ENCODE measurements around the gene YAF2. TPM values are rescaled to one million over a fixed set of nuclear protein-coding genes. Genes with fewer than 3 reads are reported as not detected.
A peak's percentile ranks its signal among the peaks of the same experiment; 100 is the strongest.

Gene YAF2
- total RNA-seq, 2 experiments from 2014 or later = 39.5 to 40.5 TPM

GRCh38 chr12:42135259-42135814 is 102.7 kb downstream of the YAF2 start:
- no peaks in the 10 kb centered on the region for H3K27me3 Mint-ChIP-seq
- H3K36me3 Mint-ChIP-seq = no peaks in the 10 kb centered on the region
- no peaks in the 10 kb centered on the region for H3K9me3 Mint-ChIP-seq
- intact Hi-C loops (cut with micrococcal nuclease) = no loop called here
- peaks cover 23% of the 10 kb centered on the region for H3K4me1 Mint-ChIP-seq (ENCODE audit: low read depth)
- ChIA-PET POLR2A (no interaction called here), CTCF (interaction anchor here (1.4 kb wide), 1 partner anchor 237 kb away, joined by 5 read pairs; no protein-coding TSS in a partner anchor)
- DNase-seq = no peak
- H3K27ac Mint-ChIP-seq = no peak overlapping the region
- no peak overlapping the region for H3K4me3 Mint-ChIP-seq

GRCh38 chr12:42130672-42131402 is 107.2 kb downstream of the YAF2 start:
- DNase-seq = no peak
- H3K4me1 Mint-ChIP-seq (ENCODE audit: low read depth) = peaks cover 38% of the 10 kb centered on the region
- H3K27ac Mint-ChIP-seq = no peak overlapping the region
- H3K27me3 Mint-ChIP-seq = no peaks in the 10 kb centered on the region
- CTCF ChIA-PET = interaction anchor here (0.5 to 1.4 kb wide), 4 partner anchors 9 to 241 kb away, joined by 3 to 10 read pairs (median 4); no protein-coding TSS in a partner anchor
- no peak overlapping the region for H3K4me3 Mint-ChIP-seq
- H3K9me3 Mint-ChIP-seq = no peaks in the 10 kb centered on the region
- intact Hi-C loops (cut with micrococcal nuclease) = no loop called here
- POLR2A ChIA-PET = no interaction called here
- no peaks in the 10 kb centered on the region for H3K36me3 Mint-ChIP-seq

GRCh38 chr12:42129595-42130204 is 108.3 kb downstream of the YAF2 start:
- Mint-ChIP-seq H3K4me1 (ENCODE audit: low read depth) (peaks cover 30% of the 10 kb centered on the region), H3K4me3 (no peak overlapping the region), H3K27ac (no peak overlapping the region), H3K9me3 (no peaks in the 10 kb centered on the region), H3K36me3 (no peaks in the 10 kb centered on the region), H3K27me3 (no peaks in the 10 kb centered on the region)
- CTCF ChIA-PET = interaction anchor here (1.4 to 1.5 kb wide), 2 partner anchors 204 to 242 kb away, joined by 3 to 10 read pairs; no protein-coding TSS in a partner anchor
- DNase-seq = no peak
- POLR2A ChIA-PET = no interaction called here
- intact Hi-C loops (cut with micrococcal nuclease) = loop anchor here (1.0 to 2.0 kb wide), 3 partner anchors 197 to 243 kb away; partner anchors contain the start of genes PPHLN1 and ZCRB1

DNA sequence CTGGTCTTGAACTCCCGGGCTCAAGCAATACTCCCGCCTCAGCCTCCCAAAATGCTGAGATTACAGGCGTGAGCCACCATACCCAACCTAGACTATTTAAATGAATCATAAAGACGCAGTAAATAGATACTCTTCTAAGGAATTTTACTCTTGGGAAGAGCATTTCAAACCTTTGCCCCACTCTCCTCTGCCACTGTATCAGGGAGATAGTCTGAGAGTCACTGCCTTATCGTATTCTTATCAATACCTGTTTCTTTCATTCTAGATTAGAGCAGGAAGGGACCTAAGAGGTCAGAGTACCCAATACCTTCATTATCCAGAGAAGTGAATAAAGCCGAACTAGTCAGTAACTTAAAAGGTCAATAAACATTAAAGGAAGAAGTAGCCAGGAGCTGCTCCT is 109.2 kb downstream of the YAF2 start:
- peaks cover 28% of the 10 kb centered on the region for H3K4me1 Mint-ChIP-seq (ENCODE audit: low read depth)

GRCh38 chr12:42128327-42128726 is 109.7 kb downstream of the YAF2 start:
- Mint-ChIP-seq H3K9me3 (no peaks in the 10 kb centered on the region), H3K27ac (no peak overlapping the region), H3K4me1 (ENCODE audit: low read depth) (peaks cover 28% of the 10 kb centered on the region), H3K4me3 (no peak overlapping the region), H3K36me3 (no peaks in the 10 kb centered on the region), H3K27me3 (no peaks in the 10 kb centered on the region)
- intact Hi-C loops (cut with micrococcal nuclease) = loop anchor here (2.0 kb wide), 1 partner anchor 198 kb away; the partner anchor contains the start of genes PPHLN1 and ZCRB1
- ChIA-PET POLR2A (no interaction called here), CTCF (interaction anchor here (0.6 to 1.5 kb wide), 4 partner anchors 25 to 1748 kb away, joined by 3 to 10 read pairs (median 3); no protein-coding TSS in a partner anchor)
- no peak for DNase-seq

More for the DNA sequence above, 109.2 kb downstream of the YAF2 start:
- intact Hi-C loops (cut with micrococcal nuclease) = loop anchor here (1.0 to 2.0 kb wide), 3 partner anchors 198 to 243 kb away; partner anchors contain the start of genes PPHLN1 and ZCRB1
- no peaks in the 10 kb centered on the region for H3K36me3 Mint-ChIP-seq
- H3K9me3 Mint-ChIP-seq = no peaks in the 10 kb centered on the region
- CTCF ChIA-PET = interaction anchor here (0.6 to 1.5 kb wide), 3 partner anchors 205 to 1747 kb away, joined by 3 to 10 read pairs (median 3); no protein-coding TSS in a partner anchor
- no peaks in the 10 kb centered on the region for H3K27me3 Mint-ChIP-seq
- no peak overlapping the region for H3K4me3 Mint-ChIP-seq
- POLR2A ChIA-PET = no interaction called here
- no peak for DNase-seq
- H3K27ac Mint-ChIP-seq = no peak overlapping the region

DNA sequence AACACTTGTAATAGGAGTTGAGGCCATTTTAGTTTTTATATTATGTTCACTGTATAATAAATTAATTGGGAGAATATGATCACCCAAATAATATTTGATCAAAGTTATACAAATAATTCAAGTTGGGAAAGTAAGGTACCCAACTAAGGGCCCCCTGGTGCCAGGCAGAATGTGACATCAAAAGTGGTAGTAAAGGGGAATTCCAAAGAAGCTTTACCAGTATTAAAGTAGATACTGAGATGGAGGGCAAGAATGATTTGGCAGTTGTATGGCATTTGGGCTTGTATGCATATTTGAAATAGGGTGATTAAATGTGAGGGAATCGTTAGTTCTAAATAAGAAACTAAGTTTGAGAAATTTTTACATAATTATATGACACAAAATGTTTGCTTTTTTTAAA is 111.1 kb downstream of the YAF2 start:
- Mint-ChIP-seq H3K4me1 (ENCODE audit: low read depth) (peaks cover 28% of the 10 kb centered on the region), H3K4me3 (no peak overlapping the region), H3K27ac (peak overlapping the region; percentile 30), H3K36me3 (no peaks in the 10 kb centered on the region), H3K9me3 (no peaks in the 10 kb centered on the region), H3K27me3 (no peaks in the 10 kb centered on the region)
- ChIA-PET POLR2A (no interaction called here), CTCF (no interaction called here)
- no peak for DNase-seq
- intact Hi-C loops (cut with micrococcal nuclease) = no loop called here

- no peak for DNase-seq
- Mint-ChIP-seq H3K4me3 (no peak overlapping the region), H3K27ac (no peak overlapping the region), H3K4me1 (ENCODE audit: low read depth) (peaks cover 20% of the 10 kb centered on the region), H3K27me3 (no peaks in the 10 kb centered on the region), H3K36me3 (no peaks in the 10 kb centered on the region), H3K9me3 (no peaks in the 10 kb centered on the region)
- CTCF ChIA-PET = interaction anchor here (0.6 to 1.3 kb wide), 3 partner anchors 101 to 233 kb away, joined by 3 to 5 read pairs (median 4); no protein-coding TSS in a partner anchor
- intact Hi-C loops (cut with micrococcal nuclease) = no loop called here
- POLR2A ChIA-PET = no interaction called here
Measured at GRCh38 chr12:42125388-42125767, 112.7 kb downstream of the YAF2 start.

DNA sequence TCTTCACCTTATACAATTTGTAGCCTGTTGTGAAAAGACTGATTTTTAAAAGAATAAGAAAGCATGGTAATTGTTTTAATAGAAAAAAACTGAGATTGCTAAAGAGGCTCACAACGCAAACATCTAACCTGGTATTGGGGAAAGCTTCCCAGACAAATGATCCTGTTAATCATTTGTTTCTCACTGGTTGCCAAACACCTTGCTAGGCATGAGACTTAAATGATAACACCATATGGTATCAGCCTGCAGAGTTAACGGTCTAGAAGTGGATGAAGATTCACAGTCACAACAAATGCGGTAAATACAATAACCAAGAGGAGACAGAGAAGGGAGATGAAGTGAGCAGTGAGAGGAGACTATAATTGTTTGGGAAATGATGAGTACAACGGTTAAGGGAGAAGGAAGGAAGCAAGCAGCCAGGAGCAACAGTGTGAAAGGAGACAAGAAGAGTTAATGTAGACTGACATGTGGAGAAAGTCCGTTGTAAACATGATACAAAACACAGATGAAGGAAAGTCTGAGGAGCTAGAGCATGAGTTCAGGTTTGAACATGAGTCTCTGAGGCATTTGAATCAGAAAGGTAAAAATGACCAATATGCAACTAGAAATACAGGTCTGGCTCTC is 113.2 kb downstream of the YAF2 start:
- Mint-ChIP-seq H3K27me3 (no peaks in the 10 kb centered on the region), H3K36me3 (peaks cover under 1% of the 10 kb centered on the region), H3K4me1 (ENCODE audit: low read depth) (peaks cover 22% of the 10 kb centered on the region), H3K4me3 (no peak overlapping the region), H3K9me3 (no peaks in the 10 kb centered on the region), H3K27ac (no peak overlapping the region)
- DNase-seq = no peak
- CTCF ChIA-PET = interaction anchor here (1.1 to 1.3 kb wide), 2 partner anchors 101 to 207 kb away, joined by 3 to 4 read pairs; no protein-coding TSS in a partner anchor
- intact Hi-C loops (cut with micrococcal nuclease) = no loop called here
- POLR2A ChIA-PET = no interaction called here

- Mint-ChIP-seq H3K27me3 (no peaks in the 10 kb centered on the region), H3K36me3 (peaks cover 28% of the 10 kb centered on the region), H3K4me3 (no peak overlapping the region), H3K9me3 (peaks cover 2% of the 10 kb centered on the region), H3K4me1 (ENCODE audit: low read depth) (peaks cover 17% of the 10 kb centered on the region), H3K27ac (no peak overlapping the region)
- CTCF ChIA-PET = interaction anchor here (0.6 kb wide), 1 partner anchor 923 kb away, joined by 3 read pairs; no protein-coding TSS in a partner anchor
- DNase-seq = peak; percentile 21
- intact Hi-C loops (cut with micrococcal nuclease) = no loop called here
- POLR2A ChIA-PET = no interaction called here
Measured at GRCh38 chr12:42119085-42119633, 118.9 kb downstream of the YAF2 start.

GRCh38 chr12:42118136-42118879 is 119.7 kb downstream of the YAF2 start:
- no peaks in the 10 kb centered on the region for H3K27me3 Mint-ChIP-seq
- POLR2A ChIA-PET = no interaction called here
- intact Hi-C loops (cut with micrococcal nuclease) = no loop called here
- H3K4me3 Mint-ChIP-seq = no peak overlapping the region
- no peak for DNase-seq
- H3K27ac Mint-ChIP-seq = no peak overlapping the region
- CTCF ChIA-PET = no interaction called here
- peaks cover 33% of the 10 kb centered on the region for H3K36me3 Mint-ChIP-seq
- H3K4me1 Mint-ChIP-seq (ENCODE audit: low read depth) = peaks cover 17% of the 10 kb centered on the region
- H3K9me3 Mint-ChIP-seq = peaks cover 6% of the 10 kb centered on the region

GRCh38 chr12:42109031-42109430 is 129.0 kb downstream of the YAF2 start:
- intact Hi-C loops (cut with micrococcal nuclease) = no loop called here
- DNase-seq = no peak
- POLR2A ChIA-PET = no interaction called here
- Mint-ChIP-seq H3K9me3 (peaks cover 11% of the 10 kb centered on the region), H3K4me3 (no peak overlapping the region), H3K27me3 (no peaks in the 10 kb centered on the region), H3K4me1 (ENCODE audit: low read depth) (no peaks in the 10 kb centered on the region), H3K36me3 (peaks cover 27% of the 10 kb centered on the region), H3K27ac (no peak overlapping the region)
- CTCF ChIA-PET = no interaction called here

Measured in activated CD4-positive, alpha-beta memory T cell treated with anti-CD3 and anti-CD28 coated beads for 36 hours (primary cell).